GM12878 (cell line): ENCODE measurements around the gene LRRC8B. TPM values are rescaled to one million over a fixed set of nuclear protein-coding genes. Genes with fewer than 3 reads are reported as not detected.

Experiments used
- ATAC-seq: fragments of 200-7000 bp; cut with Tn5 transposase; 3 replicates; pipeline ENCODE4 v1.9.1; 2020; ENCODE audit warnings: mild to moderate bottlenecking, moderate library complexity
- BruUV-seq: library from RNA; stranded (reverse); fragments of 400-500 nt; replicated peaks from 2 replicates; lab custom pipeline; 2021; lab: Mats Ljungman, UMichigan
- CTCF ChIA-PET: fragments of 300-600 bp; sonication (Branson Sonifier 250); formaldehyde crosslinking; extraction: SDS; loops from one replicate; lab custom pipeline; 2021; ENCODE audit warnings: inconsistent platforms; lab: Yijun Ruan, JAX
- POLR2A ChIA-PET: fragments of 350-600 bp; formaldehyde crosslinking; extraction: SDS; loops from one replicate; lab custom pipeline; 2021; ENCODE audit warnings: inconsistent platforms; lab: Charles Lee
- RAD21 ChIA-PET: fragments of 300-600 bp; sonication (Branson Sonifier 250); formaldehyde crosslinking; loops from one replicate; lab custom pipeline; 2023; ENCODE audit warnings: antibody characterized with exemption; ENCODE audit not compliant: unreplicated experiment; lab: Charles Lee
- SMC1A ChIA-PET: fragments of 300-600 bp; sonication (Branson Sonifier 250); formaldehyde crosslinking; loops from one replicate; lab custom pipeline; 2023; ENCODE audit not compliant: unreplicated experiment, uncharacterized antibody; lab: Charles Lee
- DNase-seq: peaks from one replicate; pipeline ENCODE4 v3.0.0-alpha.2; 2011; ENCODE audit warnings: low read depth, low spot score
- FAIRE-seq: peaks from 3 replicates; lab custom pipeline; 2011; peaks lifted over from hg19 to GRCh38; lab: Jason Lieb, UNC
- H2AFZ ChIP-seq: 2 replicates; pipeline ENCODE4 v1.6.0; 2011; ENCODE audit warnings: low read depth, low read length, control low read depth; ENCODE audit not compliant: control insufficient read depth
- H3K27ac ChIP-seq: 2 replicates; pipeline ENCODE4 v1.5.1; 2011; ENCODE audit warnings: control low read depth; ENCODE audit not compliant: control insufficient read depth, insufficient read depth
- H3K27me3 ChIP-seq, 2 experiments: replicated peaks in 1 of 2; 2 replicates each; pipeline versions ENCODE4 v1.6.0 to v1.6.1; 2011; ENCODE audit warnings: low read length in 1 of 2; ENCODE audit not compliant: control insufficient read depth in 2 of 2, insufficient read depth in 2 of 2
- H3K36me3 ChIP-seq, 2 experiments: 2 replicates each; pipeline ENCODE4 v1.5.1; 2011; ENCODE audit warnings: low read length in 1 of 2; ENCODE audit not compliant: control insufficient read depth in 2 of 2, insufficient read depth in 2 of 2
- H3K4me1 ChIP-seq: 2 replicates; pipeline ENCODE4 v1.6.1; 2011; ENCODE audit warnings: mild to moderate bottlenecking, low read length, moderate library complexity, mixed read lengths; ENCODE audit not compliant: control insufficient read depth, insufficient read depth
- H3K4me2 ChIP-seq: 2 replicates; pipeline ENCODE4 v1.6.0; 2011; ENCODE audit warnings: control low read depth; ENCODE audit not compliant: control insufficient read depth, insufficient read depth
- H3K4me3 ChIP-seq: fragments of 200-600 bp; sonication (generic); 2 replicates; pipeline ENCODE4 v1.5.1; 2016
- H3K79me2 ChIP-seq: 2 replicates; pipeline ENCODE4 v1.6.0; 2011; ENCODE audit warnings: low read length; ENCODE audit not compliant: control insufficient read depth, insufficient read depth
- H3K9ac ChIP-seq: 2 replicates; pipeline ENCODE4 v1.8.0; 2011; ENCODE audit warnings: low read length, control low read depth, mixed read lengths; ENCODE audit not compliant: control insufficient read depth, insufficient read depth
- H3K9me3 ChIP-seq: replicated peaks from 3 replicates; pipeline ENCODE4 v1.5.1; 2011; ENCODE audit warnings: mild to moderate bottlenecking, low read length; ENCODE audit not compliant: control insufficient read depth, insufficient read depth
- H4K20me1 ChIP-seq: 2 replicates; pipeline ENCODE4 v1.6.0; 2011; ENCODE audit not compliant: control insufficient read depth, insufficient read depth
- BMI1 ChIP-seq: fragments of 450-650 bp; IDR thresholded peaks from 2 replicates; pipeline ENCODE4 v1.6.1; 2016; ENCODE audit warnings: mild to moderate bottlenecking, moderate library complexity, borderline replicate concordance
- HSF1 ChIP-seq: fragments of 150-350 bp; IDR thresholded peaks from 2 replicates; pipeline ENCODE4 v1.6.1; 2014; ENCODE audit warnings: mild to moderate bottlenecking, low read depth, low read length
- NBN ChIP-seq: fragments of 450-650 bp; IDR thresholded peaks from 2 replicates; pipeline ENCODE4 v1.6.1; 2016
- NR2C2 ChIP-seq: IDR thresholded peaks from 2 replicates; pipeline ENCODE4 v1.6.1; 2011; ENCODE audit warnings: borderline replicate concordance, low read depth; ENCODE audit not compliant: control insufficient read depth, insufficient read length
- NR2F1 ChIP-seq: fragments of 450-650 bp; conservative IDR thresholded peaks from 2 replicates; pipeline ENCODE4 v1.6.1; 2017; ENCODE audit warnings: mild to moderate bottlenecking
- STAT1 ChIP-seq: fragments of 450-650 bp; conservative IDR thresholded peaks from 2 replicates; pipeline ENCODE4 v1.6.1; 2014; ENCODE audit warnings: antibody characterized with exemption, mild to moderate bottlenecking
- SUZ12 ChIP-seq: fragments of 200-600 bp; sonication (generic); IDR thresholded peaks from one replicate; pipeline ENCODE4 v1.6.1; 2018; ENCODE audit warnings: antibody characterized with exemption, mild to moderate bottlenecking; ENCODE audit not compliant: unreplicated experiment
- ZBTB4 ChIP-seq: fragments of 450-650 bp; formaldehyde crosslinking; IDR thresholded peaks from 2 replicates; pipeline ENCODE4 v1.4.0; 2022; ENCODE audit warnings: mild to moderate bottlenecking, moderate library complexity
- WGBS: methylation state at CpG from one replicate; pipeline ENCODE4 v1.1.6; 2016; ENCODE audit warnings: low lambda C conversion rate; ENCODE audit not compliant: insufficient replicate concordance, insufficient coverage; ENCODE audit errors: missing lambda C conversion rate; 5-methylcytosine and 5-hydroxymethylcytosine counted together
- in situ Hi-C: fragments of 300-500 bp; cut with MboI; formaldehyde crosslinking; loops from 9 replicates; pipeline ENCODE4 v1.14.3; 2018; ENCODE audit warnings: mixed read lengths
- intact Hi-C: fragments of 100-400 bp; cut with micrococcal nuclease; formaldehyde crosslinking; loops from one replicate; pipeline ENCODE4 v1.14.2; 2022; ENCODE audit not compliant: unreplicated experiment
- polyA plus RNA-seq, 11 experiments: library from polyadenylated mRNA; depleted of rRNA in 4 of 11; unstranded in 6 of 11; stranded (reverse) in 5 of 11; fragments of >200 nt; fragmentation: Nextera tagmentation in 4 of 11; fragmentation: Illumina TruSeq in 1 of 11; extraction: Ambion mirVana in 4 of 11; extraction: Trizol in 1 of 11; gene quantifications; 1 replicate in 1 of 11; 2 replicates in 10 of 11; pipeline versions ENCODE4 v1.2.1 to v1.2.3, GENCODE V29; 2011 to 2016; ENCODE audit warnings: inconsistent platforms in 2 of 11, missing spikeins in 2 of 11, low read depth in 1 of 11
- total RNA-seq, 4 experiments: library from RNA; depleted of rRNA in 3 of 4; stranded (reverse); fragments of >200 nt in 3 of 4; fragmentation: Illumina TruSeq in 1 of 4; extraction: Trizol in 1 of 4; gene quantifications; 2 replicates each; pipeline versions ENCODE4 v1.2.1 to v1.2.3, GENCODE V29; 2013 to 2021

The LRRC8B gene
- total and polyA plus RNA-seq, 10 of the 15 experiments (the other 5 are each of a cell fraction or from before 2014, with no cell fraction given) = 1.3 to 9.2 (median 5.4) TPM

DNA sequence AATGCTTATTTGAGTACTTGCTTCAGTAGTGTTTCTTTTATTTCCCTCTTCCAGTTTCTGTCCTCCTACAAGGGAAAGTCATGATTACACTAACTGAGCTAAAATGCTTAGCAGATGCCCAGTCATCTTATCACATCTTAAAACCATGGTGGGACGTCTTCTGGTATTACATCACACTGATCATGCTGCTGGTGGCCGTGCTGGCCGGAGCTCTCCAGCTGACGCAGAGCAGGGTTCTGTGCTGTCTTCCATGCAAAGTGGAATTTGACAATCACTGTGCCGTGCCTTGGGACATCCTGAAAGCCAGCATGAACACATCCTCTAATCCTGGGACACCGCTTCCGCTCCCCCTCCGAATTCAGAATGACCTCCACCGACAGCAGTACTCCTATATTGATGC, 57.9 kb downstream of the LRRC8B start (continued):
- TF ChIP-seq STAT1 (no peak), NR2C2 (no peak), NBN (no peak), NR2F1 (no peak), SUZ12 (no peak)
- TF ChIP-seq, all 136 proteins: peak for 0

- H3K4me1 ChIP-seq = peaks cover 2% of the 10 kb centered on the region
- in situ Hi-C loops = no loop called here
Measured at GRCh38 chr1:89584211-89584610, 59.6 kb downstream of the LRRC8B start.

More at GRCh38 chr1:89584211-89584610, 59.6 kb downstream of the LRRC8B start:
- no peaks in the 10 kb centered on the region for H3K27me3 ChIP-seq
- ATAC-seq = no peak
- 94% methylated on average over 2 of the region's 2 CpGs for WGBS
- RAD21 ChIA-PET = interaction anchor here (1.2 to 2.3 kb wide), 2 partner anchors 46 to 179 kb away, joined by 3 to 7 read pairs; no protein-coding TSS in a partner anchor
- no peak overlapping the region for H2AFZ ChIP-seq
- H3K36me3 ChIP-seq = peaks cover 2 to 14% of the 10 kb centered on the region in 2 experiments; a peak in 3 of 4 replicates
- H3K9me3 ChIP-seq = no peaks in the 10 kb centered on the region
- DNase-seq = no peak
- H4K20me1 ChIP-seq = no peaks in the 10 kb centered on the region
- no peak for FAIRE-seq
- CTCF ChIA-PET = interaction anchor here (0.6 to 0.9 kb wide), 2 partner anchors 135 to 883 kb away, joined by 3 read pairs; no protein-coding TSS in a partner anchor
- BruUV-seq = no TSS peak
- SMC1A ChIA-PET = interaction anchor here (1.2 to 2.3 kb wide), 6 partner anchors 8 to 385 kb away, joined by 3 to 9 read pairs (median 4); partner anchors contain the start of gene GBP4
- no peak overlapping the region for H3K9ac ChIP-seq
- no peaks in the 10 kb centered on the region for H3K79me2 ChIP-seq
- intact Hi-C loops = no loop called here
- POLR2A ChIA-PET = no interaction called here
- H3K4me2 ChIP-seq = no peak overlapping the region
- H3K27ac ChIP-seq = no peak overlapping the region
- TF ChIP-seq BMI1 (no peak), ZBTB4 (CRISPR knock-in tag) (no peak), HSF1 (no peak)
- no peak overlapping the region for H3K4me3 ChIP-seq
